Fibroblast of lung (primary cell): ENCODE results near the gene HOXA13. TPM values are rescaled to one million over a fixed set of nuclear protein-coding genes. Genes with fewer than 3 reads are reported as not detected.

Source experiments
- DNase-seq, 2 donors: peaks; one replicate each; pipeline versions ENCODE4 v3.0.0 to v3.0.0-alpha.2; 2010; ENCODE audit warnings: low read depth in 2 of 2
- H2AFZ ChIP-seq: 2 replicates; pipeline ENCODE4 v1.5.1; 2012; ENCODE audit warnings: low read length, control low read depth, inconsistent platforms
- H3K27ac ChIP-seq: 2 replicates; pipeline ENCODE4 v1.5.1; 2011; ENCODE audit warnings: low read length, control low read depth; ENCODE audit not compliant: insufficient read depth
- H3K27me3 ChIP-seq: 2 replicates; pipeline ENCODE4 v1.5.1; 2011; ENCODE audit warnings: mild to moderate bottlenecking, low read length; ENCODE audit not compliant: control insufficient read depth, insufficient read depth
- H3K36me3 ChIP-seq: 2 replicates; pipeline ENCODE4 v1.5.1; 2011; ENCODE audit warnings: low read length; ENCODE audit not compliant: control insufficient read depth, insufficient read depth
- H3K4me1 ChIP-seq: 2 replicates; pipeline ENCODE4 v1.5.1; 2011; ENCODE audit warnings: low read length; ENCODE audit not compliant: control insufficient read depth, insufficient read depth; ENCODE audit errors: extremely low read depth
- H3K4me2 ChIP-seq: 2 replicates; pipeline ENCODE4 v1.5.1; 2011; ENCODE audit warnings: low read length, control low read depth; ENCODE audit not compliant: insufficient read depth; ENCODE audit errors: extremely low read depth
- H3K4me3 ChIP-seq, 4 experiments: fragments of 200-600 bp in 1 of 4; sonication (generic) in 1 of 4; replicated peaks in 1 of 4; 2 replicates each; pipeline ENCODE4 v1.5.1; 2011 to 2016; ENCODE audit warnings: low read length in 4 of 4, low read depth in 3 of 4, mild to moderate bottlenecking in 3 of 4, control low read depth in 2 of 4, inconsistent platforms in 1 of 4, mixed read lengths in 1 of 4; ENCODE audit not compliant: insufficient read depth in 1 of 4; ENCODE audit errors: control extremely low read depth in 1 of 4
- H3K79me2 ChIP-seq: 2 replicates; pipeline ENCODE4 v1.5.1; 2012; ENCODE audit warnings: mild to moderate bottlenecking, low read length, inconsistent platforms; ENCODE audit not compliant: control insufficient read depth, insufficient read depth
- H3K9ac ChIP-seq: 2 replicates; pipeline ENCODE4 v1.5.1; 2011; ENCODE audit warnings: mild to moderate bottlenecking, low read length, control low read depth; ENCODE audit not compliant: insufficient read depth
- H3K9me3 ChIP-seq: 2 replicates; pipeline ENCODE4 v1.5.1; 2012; ENCODE audit warnings: low read depth, low read length; ENCODE audit not compliant: control insufficient read depth, insufficient read depth
- H4K20me1 ChIP-seq: 2 replicates; pipeline ENCODE4 v1.5.1; 2011; ENCODE audit warnings: low read length; ENCODE audit not compliant: control insufficient read depth, insufficient read depth; ENCODE audit errors: extremely low read depth
- EZH2 ChIP-seq: IDR thresholded peaks from 2 replicates; pipeline ENCODE4 v1.5.1; 2012; ENCODE audit warnings: low read length, control low read depth, mild to moderate bottlenecking; ENCODE audit errors: missing control alignments
- polyA plus RNA-seq, 2 donors: library from polyadenylated mRNA; depleted of rRNA in 1 of 2; stranded (reverse) in 1 of 2; unstranded in 1 of 2; fragments of >200 nt; gene quantifications; 2 replicates each; pipeline ENCODE4 v1.2.1, GENCODE V29; 2011 to 2012; ENCODE audit warnings: missing spikeins in 1 of 2
- total RNA-seq: library from RNA; depleted of rRNA; stranded (reverse); fragments of >200 nt; gene quantifications from 2 replicates; pipeline ENCODE4 v1.2.1, GENCODE V29; 2014
- TF ChIP-seq, protein P1 (sequence below), 2 donors: IDR thresholded peaks in 1 of 2; conservative IDR thresholded peaks in 1 of 2; 1 replicate in 1 of 2; 2 replicates in 1 of 2; pipeline ENCODE4 v1.5.1; 2011 to 2012; ENCODE audit warnings: low read length in 2 of 2, control low read depth in 1 of 2, inconsistent platforms in 1 of 2, low read depth in 1 of 2, mild to moderate bottlenecking in 1 of 2

Gene HOXA13
- total and polyA plus RNA-seq, 2 donors (not counting 1 experiment from before 2014, with no cell fraction given): not detected

DNA sequence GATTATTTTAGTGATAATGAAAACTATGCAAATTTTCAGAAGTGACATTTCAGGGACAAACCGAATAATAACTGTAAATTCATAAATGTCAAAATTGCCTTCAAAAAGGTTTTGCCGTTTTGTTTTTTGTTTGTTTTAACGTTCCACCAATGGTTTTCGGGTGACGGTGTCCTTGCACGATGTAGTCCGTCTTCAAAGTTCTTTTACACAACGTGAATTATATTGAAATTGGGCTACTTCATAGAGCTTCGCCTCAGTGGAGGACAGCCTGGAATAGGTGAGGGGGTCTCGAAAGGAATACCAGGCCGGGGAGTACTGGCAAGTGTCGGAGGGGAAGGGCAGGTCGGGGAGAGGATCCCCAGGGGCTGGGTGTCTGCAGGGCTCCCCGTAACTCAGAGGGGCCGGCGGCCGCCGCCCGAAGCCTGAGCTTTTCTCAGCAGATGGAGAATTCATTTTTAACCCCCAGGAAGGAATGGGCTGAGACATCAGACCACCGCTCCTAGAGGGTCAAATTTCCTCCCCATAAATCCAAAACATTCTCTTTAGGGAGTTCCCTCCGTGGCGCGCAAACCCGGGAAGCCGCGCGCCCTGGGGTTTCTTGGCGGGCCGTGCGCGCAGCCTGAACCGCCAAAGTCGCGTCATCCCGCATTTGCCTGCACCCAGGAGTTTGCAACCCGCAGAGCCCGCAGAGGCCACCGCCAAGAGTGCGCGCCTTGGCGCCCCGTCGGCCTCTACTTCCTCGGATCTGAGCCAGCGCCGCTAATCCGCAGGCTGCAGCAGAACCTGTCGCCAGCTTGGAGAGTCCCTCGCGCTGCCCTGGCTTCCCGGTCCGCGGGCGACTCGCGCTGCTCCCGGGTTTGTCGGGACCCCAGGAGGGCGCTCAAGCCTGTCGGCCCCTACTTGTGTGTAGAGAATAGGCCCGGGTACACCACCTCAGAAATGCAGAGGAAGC lies 25.4 kb upstream of the HOXA13 start:
- Histone ChIP-seq H3K4me3 (no peak overlapping the region), H3K27me3 (peaks cover 48% of the 10 kb centered on the region), H2AFZ (no peak overlapping the region), H3K4me2 (no peak overlapping the region), H3K9ac (no peak overlapping the region), H3K9me3 (no peaks in the 10 kb centered on the region), H3K4me1 (no peaks in the 10 kb centered on the region), H4K20me1 (no peaks in the 10 kb centered on the region), H3K79me2 (no peaks in the 10 kb centered on the region), H3K36me3 (no peaks in the 10 kb centered on the region), H3K27ac (no peak overlapping the region)
- peak; percentile 49 for TF ChIP-seq EZH2
- TF ChIP-seq, protein P1, sequence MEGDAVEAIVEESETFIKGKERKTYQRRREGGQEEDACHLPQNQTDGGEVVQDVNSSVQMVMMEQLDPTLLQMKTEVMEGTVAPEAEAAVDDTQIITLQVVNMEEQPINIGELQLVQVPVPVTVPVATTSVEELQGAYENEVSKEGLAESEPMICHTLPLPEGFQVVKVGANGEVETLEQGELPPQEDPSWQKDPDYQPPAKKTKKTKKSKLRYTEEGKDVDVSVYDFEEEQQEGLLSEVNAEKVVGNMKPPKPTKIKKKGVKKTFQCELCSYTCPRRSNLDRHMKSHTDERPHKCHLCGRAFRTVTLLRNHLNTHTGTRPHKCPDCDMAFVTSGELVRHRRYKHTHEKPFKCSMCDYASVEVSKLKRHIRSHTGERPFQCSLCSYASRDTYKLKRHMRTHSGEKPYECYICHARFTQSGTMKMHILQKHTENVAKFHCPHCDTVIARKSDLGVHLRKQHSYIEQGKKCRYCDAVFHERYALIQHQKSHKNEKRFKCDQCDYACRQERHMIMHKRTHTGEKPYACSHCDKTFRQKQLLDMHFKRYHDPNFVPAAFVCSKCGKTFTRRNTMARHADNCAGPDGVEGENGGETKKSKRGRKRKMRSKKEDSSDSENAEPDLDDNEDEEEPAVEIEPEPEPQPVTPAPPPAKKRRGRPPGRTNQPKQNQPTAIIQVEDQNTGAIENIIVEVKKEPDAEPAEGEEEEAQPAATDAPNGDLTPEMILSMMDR (conservative IDR thresholded peaks at IDR 0.05 in 1 of 2, IDR thresholded peaks at IDR 0.05 in 1 of 2; ENCODE audit: low read depth in 1 of 2, low read length in 2 of 2): no peak
- DNase-seq: no peak

DNA sequence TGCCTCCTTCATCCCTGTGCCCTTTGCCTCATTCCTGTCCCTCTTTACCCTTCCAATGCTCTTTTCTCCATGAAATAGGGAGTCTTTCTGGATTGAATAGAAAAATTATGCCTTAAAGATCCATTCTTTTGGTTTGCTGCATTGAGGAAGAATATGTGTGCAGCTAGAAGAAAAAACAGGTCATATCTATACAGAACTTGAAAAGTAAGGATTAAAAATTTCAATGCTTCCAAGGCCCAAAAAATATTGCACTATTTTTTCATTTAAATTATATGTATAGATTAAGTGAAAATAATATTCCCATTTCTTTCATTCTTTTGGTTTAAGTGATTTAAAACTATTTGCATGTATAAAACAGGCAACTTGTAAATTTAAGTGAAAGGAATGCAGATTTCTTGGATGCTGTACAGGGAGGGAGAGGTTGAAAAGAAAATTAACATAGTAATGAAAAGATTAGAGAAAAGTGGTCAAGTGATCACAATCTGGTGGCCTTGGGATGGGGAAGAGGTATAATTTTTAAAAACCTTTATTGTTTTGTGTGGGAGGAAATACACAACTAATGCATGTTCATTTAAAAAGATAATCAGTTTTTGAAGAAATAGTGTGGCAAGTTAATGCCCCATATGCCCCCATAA lies 24.2 kb upstream of the HOXA13 start:
- no peak overlapping the region for H3K4me2 ChIP-seq
- H3K36me3 ChIP-seq: no peaks in the 10 kb centered on the region
- no peak for DNase-seq
- no peak overlapping the region for H3K27ac ChIP-seq
- no peaks in the 10 kb centered on the region for H3K79me2 ChIP-seq
- H3K9ac ChIP-seq: no peak overlapping the region
- no peaks in the 10 kb centered on the region for H4K20me1 ChIP-seq
- TF ChIP-seq EZH2: no peak
- TF ChIP-seq, protein P1 (conservative IDR thresholded peaks at IDR 0.05 in 1 of 2, IDR thresholded peaks at IDR 0.05 in 1 of 2; ENCODE audit: low read depth in 1 of 2, low read length in 2 of 2): no peak
- peaks cover 58% of the 10 kb centered on the region for H3K27me3 ChIP-seq
- H3K4me1 ChIP-seq: no peaks in the 10 kb centered on the region
- H3K4me3 ChIP-seq: no peak overlapping the region
- no peaks in the 10 kb centered on the region for H3K9me3 ChIP-seq
- H2AFZ ChIP-seq: no peak overlapping the region

DNA sequence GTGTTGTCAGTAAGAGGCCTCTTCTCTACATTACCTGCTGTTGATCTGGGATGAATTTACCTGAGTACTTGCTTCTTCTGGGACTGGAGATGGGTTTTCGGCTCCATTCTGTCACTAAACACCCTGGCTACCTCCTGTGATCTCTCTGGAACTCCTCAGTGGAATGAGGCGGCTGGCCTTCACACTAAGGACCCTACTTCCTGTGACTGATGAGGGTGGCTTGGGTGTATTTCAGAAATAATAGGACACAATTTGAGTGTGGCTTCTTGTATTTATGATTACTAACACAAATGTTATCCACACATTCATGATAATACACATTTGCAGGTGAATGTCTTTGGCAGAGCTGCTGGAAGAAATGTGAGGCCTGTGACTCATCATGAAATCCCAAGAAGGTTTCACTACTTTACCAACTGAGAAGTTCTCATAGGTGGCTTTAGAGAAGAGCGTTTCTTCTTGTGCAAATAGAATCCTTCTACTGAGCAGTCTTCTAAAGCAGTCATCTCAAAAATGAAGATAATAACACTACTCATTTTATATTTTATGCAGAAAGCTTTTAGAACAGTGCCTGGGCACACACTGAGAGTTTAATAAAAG lies 21.4 kb upstream of the HOXA13 start:
- no peak for TF ChIP-seq EZH2
- TF ChIP-seq, protein P1 (conservative IDR thresholded peaks at IDR 0.05 in 1 of 2, IDR thresholded peaks at IDR 0.05 in 1 of 2; ENCODE audit: low read depth in 1 of 2, low read length in 2 of 2): no peak
- Histone ChIP-seq H3K4me3 (no peak overlapping the region), H2AFZ (no peak overlapping the region), H3K36me3 (no peaks in the 10 kb centered on the region), H3K9ac (no peak overlapping the region), H3K27me3 (peaks cover 61% of the 10 kb centered on the region), H3K4me2 (no peak overlapping the region), H3K9me3 (no peaks in the 10 kb centered on the region), H3K79me2 (no peaks in the 10 kb centered on the region), H3K27ac (no peak overlapping the region), H3K4me1 (no peaks in the 10 kb centered on the region), H4K20me1 (no peaks in the 10 kb centered on the region)
- no peak for DNase-seq
